SH-SY5Y (cell line): ENCODE results near the gene OXLD1.

Experiments
- GATA2 ChIP-seq: IDR thresholded peaks from 2 replicates; pipeline ENCODE4 v1.6.1; 2011; ENCODE audit warnings: mild to moderate bottlenecking, low read depth, low read length
- GATA3 ChIP-seq: IDR thresholded peaks from 2 replicates; pipeline ENCODE4 v1.6.1; 2011; ENCODE audit warnings: low read depth, mild to moderate bottlenecking, low read length, moderate library complexity

GRCh38 chr17:81690066-81690465, 23.7 kb upstream of the OXLD1 start:
- no peak for TF ChIP-seq GATA2
- no peak for TF ChIP-seq GATA3
